Superior temporal gyrus (tissue), 1 donor: ENCODE data around the gene AP2M1.

Source experiments
- DNase-seq: peaks from one replicate; pipeline ENCODE4 v3.0.0-alpha.2; 2016; ENCODE audit errors: extremely low spot score

AP2M1 gene

DNA sequence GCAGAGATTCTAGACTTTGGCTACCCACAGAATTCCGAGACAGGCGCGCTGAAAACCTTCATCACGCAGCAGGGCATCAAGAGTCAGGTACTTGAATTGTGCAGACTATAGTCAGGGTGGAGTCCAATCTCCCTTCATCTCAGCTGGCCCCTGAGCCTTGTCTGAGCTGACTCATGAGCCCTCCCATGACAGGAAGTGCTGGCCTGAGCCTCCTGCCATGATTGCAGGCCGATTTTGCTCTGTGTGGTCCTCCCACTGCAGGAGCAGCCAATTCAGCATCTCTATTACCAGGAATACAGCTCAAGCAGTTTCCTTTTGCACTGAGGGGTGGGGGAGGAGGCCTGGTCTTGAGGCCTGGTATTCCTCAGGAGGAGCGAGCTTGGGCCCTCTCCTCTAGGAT is 5.5 kb downstream of the AP2M1 start:
- no peak for DNase-seq

GRCh38 chr3:184181596-184181995 is 6.9 kb downstream of the AP2M1 start:
- DNase-seq = no peak

DNA sequence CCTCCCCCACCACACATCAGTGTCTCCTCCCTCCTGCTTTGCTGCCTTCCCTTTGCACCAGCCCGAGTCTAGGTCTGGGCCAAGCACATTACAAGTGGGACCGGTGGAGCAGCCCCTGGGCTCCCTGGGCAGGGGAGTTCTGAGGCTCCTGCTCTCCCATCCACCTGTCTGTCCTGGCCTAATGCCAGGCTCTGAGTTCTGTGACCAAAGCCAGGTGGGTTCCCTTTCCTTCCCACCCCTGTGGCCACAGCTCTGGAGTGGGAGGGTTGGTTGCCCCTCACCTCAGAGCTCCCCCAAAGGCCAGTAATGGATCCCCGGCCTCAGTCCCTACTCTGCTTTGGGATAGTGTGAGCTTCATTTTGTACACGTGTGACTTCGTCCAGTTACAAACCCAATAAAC is 9.0 kb downstream of the AP2M1 start:
- no peak for DNase-seq

DNA sequence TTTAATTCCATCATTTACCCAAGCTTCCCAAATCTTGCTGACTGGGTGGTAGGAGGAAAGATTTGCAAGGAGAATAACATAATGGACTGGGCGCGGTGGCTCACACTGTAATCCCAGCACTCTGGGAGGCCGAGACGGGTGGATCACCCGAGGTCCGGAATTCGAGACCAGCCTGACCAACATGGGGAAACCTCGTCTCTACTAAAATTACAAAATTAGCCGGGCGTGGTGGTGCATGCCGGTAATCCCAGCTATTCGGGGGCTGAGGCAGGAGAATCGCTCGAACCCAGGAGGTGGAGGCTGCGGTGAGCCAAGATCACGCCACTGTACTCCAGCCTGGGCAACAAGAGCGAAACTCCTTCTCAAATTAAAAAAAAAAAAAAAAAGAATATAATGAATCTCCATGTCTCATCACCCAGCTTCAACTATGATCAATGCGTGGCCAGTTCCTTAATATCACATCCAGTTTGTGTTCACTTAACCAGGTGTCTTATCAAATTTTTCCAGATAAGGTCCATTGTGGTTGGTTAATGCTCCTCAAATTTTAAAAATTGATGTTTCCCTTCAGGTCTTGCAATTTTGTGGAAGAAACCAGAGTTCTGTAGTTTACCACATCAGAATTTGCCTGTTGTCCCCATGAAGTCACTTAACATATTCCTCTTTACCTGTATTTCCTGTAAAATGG is 10.0 kb downstream of the AP2M1 start:
- no peak for DNase-seq

DNA sequence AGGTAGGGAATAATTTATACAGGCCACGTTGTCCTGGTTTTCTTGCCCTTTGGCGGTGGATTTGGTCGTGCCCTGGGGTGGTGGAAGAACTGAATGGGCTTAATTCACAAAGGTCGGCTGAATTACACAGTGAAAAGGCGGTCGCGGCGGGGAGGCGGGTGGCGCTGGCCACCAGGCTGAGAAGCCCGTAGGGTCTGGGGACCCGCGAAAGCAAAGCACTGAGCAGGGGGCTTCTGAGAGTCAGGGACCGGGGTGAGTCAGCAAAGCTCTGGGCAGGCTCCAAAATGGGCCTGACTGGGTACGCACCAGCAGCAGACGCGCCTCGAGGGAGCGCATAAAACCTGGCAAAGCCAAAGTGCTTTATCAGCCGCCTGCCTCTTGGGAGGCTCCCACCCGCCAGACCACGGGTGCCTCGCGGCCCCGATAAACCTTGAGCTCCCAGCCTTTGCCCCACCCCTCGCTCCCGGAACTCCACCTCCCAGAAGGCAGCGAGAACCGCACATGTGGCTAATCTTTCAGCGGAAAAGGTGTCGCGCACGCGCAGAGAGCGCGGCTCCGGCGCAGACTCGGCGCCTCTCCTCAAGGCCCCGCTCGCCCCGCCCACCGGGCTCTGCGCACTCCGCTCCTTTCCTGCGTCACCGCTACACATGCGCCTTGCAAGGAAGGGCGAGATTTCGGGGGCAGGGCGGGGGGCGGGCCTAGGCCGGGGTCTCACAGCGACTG is 11.0 kb downstream of the AP2M1 start:
- peak; percentile 99 for DNase-seq

DNA sequence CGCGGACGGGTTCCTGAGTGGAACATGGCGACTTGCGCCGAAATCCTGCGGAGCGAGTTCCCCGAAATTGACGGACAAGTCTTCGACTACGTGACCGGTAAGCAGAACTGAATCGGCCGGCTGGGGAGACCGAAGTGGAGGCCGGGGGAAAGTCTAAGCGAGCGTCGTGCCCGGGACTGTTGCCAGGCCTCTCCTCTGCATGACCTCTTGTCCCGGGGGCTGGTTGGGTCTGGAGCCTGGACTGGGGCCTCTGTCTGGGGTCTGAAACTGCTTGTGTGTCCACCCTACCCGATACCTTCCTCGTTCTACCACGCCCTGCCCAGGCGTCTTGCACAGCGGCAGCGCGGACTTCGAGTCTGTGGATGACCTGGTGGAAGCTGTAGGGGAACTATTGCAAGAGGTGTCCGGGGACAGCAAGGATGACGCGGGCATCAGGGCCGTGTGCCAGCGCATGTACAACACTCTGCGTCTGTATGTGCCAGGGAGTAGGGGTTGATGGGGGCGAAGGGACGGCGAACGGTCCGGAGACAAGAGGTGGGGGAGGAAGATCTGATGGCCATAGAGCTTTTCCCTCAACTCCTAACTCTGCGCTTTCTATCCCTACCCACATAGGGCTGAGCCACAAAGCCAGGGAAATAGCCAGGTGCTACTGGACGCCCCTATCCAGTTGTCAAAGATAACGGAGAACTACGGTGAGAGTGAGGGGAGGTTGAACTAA is 11.7 kb downstream of the AP2M1 start, which contains the start of gene ABCF3:
TSS of gene ABCF3 (plus strand) at position 16 of the 718 bp plus-strand sequence. CDS start at position 25, 9 bp downstream.
- no peak for DNase-seq

GRCh38 chr3:184186902-184187207 is 12.2 kb downstream of the AP2M1 start:
- no peak for DNase-seq

- DNase-seq = no peak
These were observed 13.4 kb downstream of the AP2M1 start for GRCh38 chr3:184188080-184188479.

- DNase-seq = no peak
These were observed 14.8 kb downstream of the AP2M1 start for GRCh38 chr3:184189421-184189820.

DNA sequence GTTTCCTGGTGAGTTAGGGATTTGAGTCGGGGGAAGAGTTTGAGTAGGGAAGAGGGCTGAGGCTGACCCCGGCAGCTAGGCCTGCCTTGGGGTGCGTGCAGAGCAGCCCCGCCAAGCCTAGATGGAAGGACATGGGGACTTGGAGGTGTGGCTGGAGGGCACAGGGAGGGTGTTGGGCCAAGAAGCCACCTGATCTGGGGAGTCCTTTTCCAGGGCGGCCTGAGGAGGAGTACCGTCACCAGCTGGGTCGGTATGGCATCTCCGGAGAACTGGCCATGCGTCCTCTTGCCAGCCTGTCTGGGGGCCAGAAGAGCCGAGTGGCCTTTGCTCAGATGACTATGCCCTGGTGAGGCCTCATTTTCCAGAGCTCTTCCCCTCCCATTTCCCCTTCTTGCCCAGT is 18.2 kb downstream of the AP2M1 start:
- no peak for DNase-seq

DNA sequence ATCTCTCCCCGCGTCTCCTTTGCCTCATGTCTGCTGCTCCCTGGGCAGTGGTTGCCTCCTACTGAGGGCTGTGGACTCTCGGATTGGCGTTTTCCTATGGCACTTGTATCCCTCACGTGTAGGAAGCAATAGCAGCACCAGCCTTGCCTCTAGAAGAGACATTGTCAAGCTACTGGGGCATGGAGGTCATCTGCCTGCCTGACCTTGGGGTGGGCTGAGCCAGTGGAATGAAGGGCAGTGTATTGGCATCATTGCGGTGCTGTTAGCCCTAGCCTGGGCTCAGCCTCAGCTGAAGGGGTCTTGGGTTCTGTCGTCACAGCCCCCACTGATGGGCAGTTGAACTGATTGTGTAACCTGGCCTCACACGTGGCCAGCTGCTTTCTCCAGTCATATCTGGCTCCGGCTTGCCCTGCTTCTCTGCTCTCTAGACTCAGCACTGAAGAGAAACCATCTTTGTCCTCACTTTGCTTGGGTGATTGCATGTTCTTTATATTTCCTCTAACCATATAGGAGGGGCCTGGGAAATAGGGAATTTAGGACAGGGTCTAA is 19.4 kb downstream of the AP2M1 start:
- DNase-seq = no peak

- DNase-seq = no peak
These were observed 21.9 kb downstream of the AP2M1 start for GRCh38 chr3:184196536-184196935.

- DNase-seq = no peak
These were observed 23.9 kb downstream of the AP2M1 start for GRCh38 chr3:184198509-184198908.

- no peak for DNase-seq
These were observed 26.2 kb downstream of the AP2M1 start for GRCh38 chr3:184200825-184201224.

- DNase-seq = no peak
These were observed 28.9 kb downstream of the AP2M1 start for GRCh38 chr3:184203526-184203925.

- no peak for DNase-seq
These were observed 34.7 kb downstream of the AP2M1 start for GRCh38 chr3:184209146-184209923.

- DNase-seq = no peak
These were observed 36.6 kb downstream of the AP2M1 start for GRCh38 chr3:184211297-184211696.

DNA sequence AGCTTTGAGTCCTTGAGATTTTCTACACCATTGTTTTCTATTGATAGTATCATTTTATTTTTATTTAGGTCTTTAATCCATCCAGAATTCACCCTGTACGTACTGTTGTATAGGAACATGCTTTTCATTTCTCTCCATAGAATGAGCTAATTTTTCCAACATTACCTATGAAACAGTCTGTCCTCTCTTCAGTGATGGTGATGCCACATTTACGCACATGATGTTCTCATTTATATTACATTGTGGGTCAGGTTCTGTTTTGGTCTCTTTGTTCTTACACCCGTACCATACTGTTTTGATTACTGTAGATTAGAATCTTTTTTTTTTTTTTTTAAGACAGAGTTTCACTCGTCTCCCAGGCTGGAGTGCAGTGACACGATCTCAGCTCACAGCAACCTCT is 37.1 kb downstream of the AP2M1 start:
- no peak for DNase-seq

GRCh38 chr3:184218814-184219213 is 44.2 kb downstream of the AP2M1 start:
- no peak for DNase-seq

DNA sequence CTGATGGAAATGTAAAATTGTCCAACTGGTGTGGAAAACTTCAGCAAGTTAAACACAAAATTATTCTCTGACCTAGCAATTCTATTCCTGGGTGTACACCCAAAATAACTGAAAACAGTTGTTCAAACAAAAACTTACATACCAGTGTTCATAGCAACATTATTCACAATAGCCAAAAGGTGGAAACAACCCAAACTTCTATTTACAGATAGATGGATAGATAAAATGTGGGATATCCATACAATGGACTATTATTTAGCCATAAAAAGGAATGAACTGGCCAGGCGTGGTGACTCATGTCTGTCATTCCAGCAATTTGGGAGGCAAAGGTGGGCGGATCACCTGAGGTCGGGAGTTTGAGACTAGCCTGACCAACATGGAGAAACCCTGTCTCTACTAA is 47.9 kb downstream of the AP2M1 start:
- DNase-seq = no peak

GRCh38 chr3:184223946-184224345 is 49.3 kb downstream of the AP2M1 start:
- DNase-seq = no peak

GRCh38 chr3:184227481-184227935 is 52.9 kb downstream of the AP2M1 start:
- DNase-seq = no peak
